ENCODE results near the gene NAB1. TPM values are rescaled to one million over a fixed set of nuclear protein-coding genes. Genes with fewer than 3 reads are reported as not detected.

NAB1 gene
- total RNA-seq, 1 experiment from 2014 or later, result 36.9 TPM

DNA sequence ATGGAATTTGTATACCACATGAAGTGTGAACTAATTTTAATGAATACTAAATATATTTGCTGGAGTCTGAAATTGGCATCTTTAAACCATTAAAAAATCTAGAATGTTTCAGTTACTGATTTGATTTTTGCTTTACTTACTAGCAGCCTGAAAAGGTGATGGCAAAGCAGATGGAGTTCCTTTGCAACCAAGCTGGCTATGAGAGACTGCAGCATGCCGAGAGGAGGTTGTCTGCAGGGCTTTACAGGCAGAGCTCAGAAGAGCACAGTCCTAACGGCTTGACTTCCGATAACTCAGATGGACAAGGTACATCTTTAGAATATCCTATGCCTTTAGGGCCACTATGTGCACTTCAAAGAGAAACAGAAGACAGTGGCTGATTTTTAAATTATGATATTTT, 36.5 kb downstream of the NAB1 start:
- no peak overlapping the region for H3K9ac ChIP-seq (ENCODE audit: extremely low read depth, insufficient read length, low read length)
- Mint-ChIP-seq H3K9me3 (no peaks in the 10 kb centered on the region), H3K36me3 (ENCODE audit: insufficient read depth in 1 of 3, low read depth in 3 of 3) (peaks cover 2 to 18% (median 4%) of the 10 kb centered on the region in 3 experiments; a peak in 4 of 7 replicates), H3K4me1 (peaks cover 13 to 15% of the 10 kb centered on the region in 2 experiments), H3K27me3 (ENCODE audit: low read depth) (no peaks in the 10 kb centered on the region), H3K4me3 (no peak overlapping the region), H3K27ac (no peak overlapping the region; a peak in 1 of 7 replicates)
- no peaks in the 10 kb centered on the region for H3K79me1 ChIP-seq (ENCODE audit: insufficient read depth, low read depth, low read length, poor library complexity, severe bottlenecking)
- no peak overlapping the region for H3T11ph ChIP-seq (ENCODE audit: low read length)
- whole genome bisulfite sequencing (ENCODE audit: extremely low coverage, insufficient read length, low lambda C conversion rate), result no CpG with 5 or more reads among the region's 3 CpGs
- H3K4ac ChIP-seq (ENCODE audit: low read depth, low read length), result no peak overlapping the region
- no peak overlapping the region for H4K5ac ChIP-seq (ENCODE audit: insufficient read length, low read depth, low read length)
- no peaks in the 10 kb centered on the region for H3K79me2 ChIP-seq (ENCODE audit: insufficient read depth, low read length)
- no peak overlapping the region for H2BK5ac ChIP-seq (ENCODE audit: insufficient read length, low read length)
- no peaks in the 10 kb centered on the region for H3K27me3 ChIP-seq (ENCODE audit: insufficient read depth, low read length)
- H3K14ac ChIP-seq (ENCODE audit: insufficient read depth, low read length), result no peak overlapping the region
- no peak overlapping the region for H2BK15ac ChIP-seq (ENCODE audit: low read depth, low read length)
- no peak overlapping the region for H3K18ac ChIP-seq (ENCODE audit: insufficient read length, low read depth, low read length)
- H2BK12ac ChIP-seq (ENCODE audit: insufficient read length, low read depth, low read length), result no peak overlapping the region
- no peak overlapping the region for H4K91ac ChIP-seq (ENCODE audit: insufficient read length, low read depth, low read length)
- no peak overlapping the region for H3K23ac ChIP-seq (ENCODE audit: insufficient read length, low read depth, low read length)
- H2AFZ ChIP-seq (ENCODE audit: low read length), result no peak overlapping the region
- H2AK5ac ChIP-seq (ENCODE audit: insufficient read length, low read length), result no peak overlapping the region
- H3K9me3 ChIP-seq (ENCODE audit: control insufficient read depth, low read depth, low read length), result no peaks in the 10 kb centered on the region
- no peak overlapping the region for H3K4me2 ChIP-seq (ENCODE audit: insufficient read depth, insufficient read length, low read length)
- no peak overlapping the region for H3K56ac ChIP-seq (ENCODE audit: insufficient read length, low read depth, low read length)
- peaks cover 2% of the 10 kb centered on the region; the same call in 1 of the 2 replicates for H3K4me1 ChIP-seq (ENCODE audit: insufficient read depth, low read length)
- no peaks in the 10 kb centered on the region for H3K23me2 ChIP-seq (ENCODE audit: insufficient read length, low read depth, low read length, poor library complexity, severe bottlenecking)
- H2BK120ac ChIP-seq (ENCODE audit: low read depth, low read length, poor library complexity, severe bottlenecking), result no peak overlapping the region
- H4K8ac ChIP-seq (replicated peaks; ENCODE audit: insufficient read length, low read depth, low read length), result no peak overlapping the region
- TF ChIP-seq, protein P1, sequence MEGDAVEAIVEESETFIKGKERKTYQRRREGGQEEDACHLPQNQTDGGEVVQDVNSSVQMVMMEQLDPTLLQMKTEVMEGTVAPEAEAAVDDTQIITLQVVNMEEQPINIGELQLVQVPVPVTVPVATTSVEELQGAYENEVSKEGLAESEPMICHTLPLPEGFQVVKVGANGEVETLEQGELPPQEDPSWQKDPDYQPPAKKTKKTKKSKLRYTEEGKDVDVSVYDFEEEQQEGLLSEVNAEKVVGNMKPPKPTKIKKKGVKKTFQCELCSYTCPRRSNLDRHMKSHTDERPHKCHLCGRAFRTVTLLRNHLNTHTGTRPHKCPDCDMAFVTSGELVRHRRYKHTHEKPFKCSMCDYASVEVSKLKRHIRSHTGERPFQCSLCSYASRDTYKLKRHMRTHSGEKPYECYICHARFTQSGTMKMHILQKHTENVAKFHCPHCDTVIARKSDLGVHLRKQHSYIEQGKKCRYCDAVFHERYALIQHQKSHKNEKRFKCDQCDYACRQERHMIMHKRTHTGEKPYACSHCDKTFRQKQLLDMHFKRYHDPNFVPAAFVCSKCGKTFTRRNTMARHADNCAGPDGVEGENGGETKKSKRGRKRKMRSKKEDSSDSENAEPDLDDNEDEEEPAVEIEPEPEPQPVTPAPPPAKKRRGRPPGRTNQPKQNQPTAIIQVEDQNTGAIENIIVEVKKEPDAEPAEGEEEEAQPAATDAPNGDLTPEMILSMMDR (conservative IDR thresholded peaks at IDR 0.05), result no peak
- no peak overlapping the region for H3K27ac ChIP-seq (ENCODE audit: insufficient read length, low read depth, low read length)
- H4K20me1 ChIP-seq (ENCODE audit: control insufficient read depth, insufficient read depth, insufficient read length), result no peaks in the 10 kb centered on the region
- no peak for DNase-seq
- H2BK20ac ChIP-seq (ENCODE audit: low read depth, low read length, poor library complexity, severe bottlenecking), result no peak overlapping the region
